HG03066 (cell line): ENCODE measurements around the gene CENPB.
A peak's percentile ranks its signal among the peaks of the same experiment; 100 is the strongest.

Experiments used
- ATAC-seq: cut with Tn5 transposase; IDR thresholded peaks from one replicate; pipeline ENCODE4 v1.9.1; 2021; ENCODE audit warnings: low read depth; ENCODE audit not compliant: unreplicated experiment

Gene CENPB

DNA sequence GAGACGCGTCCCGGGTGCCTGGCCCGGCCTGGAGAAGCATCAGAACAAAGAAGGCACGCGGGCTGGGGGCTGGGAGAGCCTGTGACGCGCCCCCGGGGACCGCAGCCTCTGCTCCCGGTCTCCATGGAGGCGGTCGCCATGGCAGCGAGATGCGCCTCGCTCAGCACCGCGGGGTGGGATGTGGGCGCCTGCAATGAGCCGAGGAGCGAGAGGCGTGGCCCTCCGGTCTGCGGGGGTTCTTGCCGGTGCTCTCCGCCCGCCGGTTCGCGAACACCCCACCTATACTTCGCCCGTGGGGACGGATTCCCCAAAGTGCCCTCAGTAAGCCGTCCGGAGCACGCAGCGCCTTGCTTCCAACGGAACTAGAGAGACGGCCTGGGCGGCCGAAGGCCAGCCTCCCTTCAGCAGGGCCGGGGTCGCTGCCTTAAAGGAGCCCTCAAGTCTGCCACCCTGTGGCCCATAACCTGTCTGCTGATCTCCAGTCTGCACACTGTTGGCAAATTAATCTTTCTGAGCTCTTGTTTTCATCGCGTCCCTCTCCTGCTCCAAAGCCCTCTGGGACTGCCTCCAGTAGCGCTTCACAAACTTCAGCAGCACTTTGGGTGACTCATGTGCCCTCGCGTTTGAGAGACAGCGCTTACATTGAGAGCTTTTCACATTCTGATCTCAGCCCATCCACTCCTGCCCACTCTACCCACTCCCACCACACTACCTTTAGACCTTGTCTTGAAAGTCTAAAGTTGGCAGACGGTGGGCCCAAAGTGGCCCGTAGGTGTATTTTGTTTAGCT lies 18.0 kb downstream of the CENPB start:
- peak; percentile 40 for ATAC-seq

DNA sequence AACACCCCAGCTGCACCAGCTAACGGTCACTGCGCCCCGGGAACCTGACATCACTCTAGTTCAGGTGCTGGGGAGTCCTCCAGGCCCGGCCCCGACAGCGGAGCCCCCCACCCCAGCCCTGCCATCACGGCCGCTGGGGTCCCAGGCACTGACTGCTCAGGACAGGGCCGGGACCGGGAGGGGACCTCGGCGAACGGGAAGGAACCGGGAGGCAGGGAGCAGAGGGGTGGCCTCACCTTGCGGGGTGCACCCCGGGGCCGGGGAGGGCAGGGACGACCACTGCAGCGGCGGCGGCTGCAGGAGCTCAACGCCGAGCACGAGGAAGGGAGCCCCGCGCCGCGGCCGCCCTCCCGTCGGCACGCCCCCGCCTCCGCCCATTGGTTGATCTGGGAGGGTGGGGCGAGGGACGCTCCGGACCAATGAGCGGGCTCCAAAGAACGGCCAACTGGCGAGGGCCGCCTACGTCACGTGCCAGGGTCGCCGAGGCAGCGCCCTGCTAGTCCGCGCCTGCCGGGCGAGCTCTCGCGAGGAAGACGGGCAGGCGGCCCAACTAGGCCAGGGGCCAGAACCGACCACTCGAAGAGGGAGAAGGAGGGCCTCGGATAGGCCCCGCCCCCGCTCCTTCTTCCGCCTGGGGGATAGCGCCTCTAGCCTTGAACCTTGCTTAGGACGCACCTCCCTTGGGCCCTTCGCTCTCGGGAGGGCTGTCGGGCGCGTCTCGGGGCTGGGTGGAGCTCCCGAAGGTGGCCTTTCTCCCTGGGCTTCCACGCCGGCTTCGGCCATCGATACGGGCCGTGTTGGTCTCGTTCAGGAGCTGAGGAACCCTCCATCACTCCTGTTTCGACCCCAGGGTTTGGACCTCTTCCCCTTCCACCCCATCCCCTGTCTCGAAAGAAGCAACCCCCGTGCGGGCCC lies 18.9 kb downstream of the CENPB start, which contains the start of gene ADISSP:
Gene ADISSP, minus strand, starts transcription at position 327 of the 915 bp plus-strand sequence. CDS start 7,653 bp downstream, outside the sequence.
- peak; percentile 87 for ATAC-seq

DNA sequence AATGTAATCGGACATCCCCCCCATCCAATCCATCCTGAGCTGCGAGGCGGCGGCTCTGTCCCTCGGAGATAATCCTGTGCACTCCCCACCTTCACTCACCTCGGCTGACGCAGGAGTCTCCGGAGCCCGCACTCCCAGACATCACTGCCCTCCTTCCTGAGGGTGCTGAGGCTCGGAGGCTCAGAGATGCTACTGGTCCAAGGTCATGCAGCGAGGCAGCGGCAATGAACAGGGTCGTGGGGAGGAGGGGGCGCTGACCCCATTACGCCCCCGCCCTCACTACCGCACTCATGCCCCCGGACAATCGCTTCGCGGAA lies 19.5 kb downstream of the CENPB start:
- ATAC-seq, result no peak

DNA sequence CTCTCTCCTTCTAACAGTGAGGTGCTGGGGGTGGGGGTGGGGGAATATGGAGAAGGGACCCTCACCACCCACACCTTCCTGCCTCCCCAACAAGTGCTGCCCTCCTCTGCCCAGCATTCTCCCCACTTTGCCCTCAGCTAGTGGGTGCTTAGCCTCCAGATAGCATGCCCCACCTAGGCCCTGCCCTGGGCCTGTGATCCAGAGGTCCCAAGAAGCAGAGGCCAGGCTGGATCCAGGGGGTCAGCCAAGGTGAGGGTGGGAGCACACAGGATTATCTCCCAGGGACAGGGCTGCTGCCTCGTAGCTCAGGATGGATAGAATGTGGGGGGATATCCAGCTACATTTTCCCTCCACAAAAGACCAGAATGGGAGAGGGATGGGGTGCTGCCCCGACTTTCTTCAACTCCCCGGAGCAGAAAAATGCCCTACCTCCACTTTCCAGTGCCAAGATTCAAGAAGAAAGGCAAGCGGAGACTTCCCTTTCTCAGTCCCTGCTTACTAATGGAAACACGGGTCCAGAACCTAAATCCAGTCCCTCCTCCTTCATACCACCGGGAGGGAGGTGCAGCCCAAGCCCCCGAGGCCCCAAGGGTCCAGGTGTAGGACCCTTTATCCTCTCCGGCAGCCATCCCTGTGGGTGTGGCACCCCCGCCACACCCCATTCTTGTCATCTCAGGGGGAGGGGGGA lies 20.0 kb downstream of the CENPB start:
- no peak for ATAC-seq

DNA sequence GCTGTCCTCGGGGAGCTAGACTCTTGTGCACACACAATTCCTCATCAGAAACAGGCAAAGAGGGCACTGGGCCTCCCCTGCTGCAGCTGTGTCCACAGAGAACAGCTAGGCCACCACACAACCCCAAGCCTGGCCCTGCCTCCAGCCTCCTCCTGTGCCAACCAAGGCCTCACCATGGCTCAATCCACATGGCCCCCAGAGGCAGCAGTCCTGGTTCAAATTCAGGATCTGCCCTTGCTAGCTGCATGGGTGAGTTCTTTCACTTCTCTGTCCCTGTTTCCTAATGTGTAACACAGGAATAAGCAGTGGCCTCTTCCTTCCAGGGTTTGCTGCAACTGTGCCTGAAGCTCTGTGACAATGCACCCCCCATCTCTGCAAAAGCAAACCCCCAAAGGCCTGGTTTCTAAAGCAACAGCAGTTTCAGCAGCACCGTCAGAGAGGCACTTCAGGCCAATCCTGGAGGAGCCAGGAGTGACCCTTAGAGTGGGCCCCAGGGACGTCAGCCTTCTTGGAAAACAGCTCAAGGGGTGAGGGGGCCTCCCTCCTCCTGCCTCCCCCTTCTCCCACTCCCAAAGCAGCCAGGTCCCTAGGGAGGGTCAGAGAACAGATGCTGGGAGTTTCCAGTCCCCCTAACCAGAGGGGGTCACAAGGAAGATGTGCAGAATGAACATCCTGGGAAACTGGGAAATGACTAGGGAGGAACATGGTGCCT lies 21.2 kb downstream of the CENPB start:
- ATAC-seq, result no peak

DNA sequence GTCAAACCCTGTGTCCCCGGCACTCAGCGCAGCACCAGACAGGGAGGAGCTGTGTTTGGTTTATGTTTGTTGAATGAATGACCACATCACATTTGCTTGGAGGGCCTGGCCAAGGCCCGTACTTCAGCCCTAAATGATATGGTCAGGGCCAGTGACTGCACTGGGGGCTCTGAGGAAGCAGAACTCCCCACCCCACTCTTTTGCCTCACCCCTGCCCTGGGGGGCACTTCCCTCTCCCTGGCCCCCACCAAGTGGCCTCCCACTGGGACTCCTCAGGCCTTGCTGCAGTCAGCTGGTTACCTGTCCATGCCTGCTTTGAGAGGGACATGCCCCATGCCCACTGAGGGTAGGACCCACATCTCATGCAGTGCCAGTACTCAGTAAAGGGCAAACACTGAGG lies 21.9 kb downstream of the CENPB start:
- ATAC-seq, result no peak

DNA sequence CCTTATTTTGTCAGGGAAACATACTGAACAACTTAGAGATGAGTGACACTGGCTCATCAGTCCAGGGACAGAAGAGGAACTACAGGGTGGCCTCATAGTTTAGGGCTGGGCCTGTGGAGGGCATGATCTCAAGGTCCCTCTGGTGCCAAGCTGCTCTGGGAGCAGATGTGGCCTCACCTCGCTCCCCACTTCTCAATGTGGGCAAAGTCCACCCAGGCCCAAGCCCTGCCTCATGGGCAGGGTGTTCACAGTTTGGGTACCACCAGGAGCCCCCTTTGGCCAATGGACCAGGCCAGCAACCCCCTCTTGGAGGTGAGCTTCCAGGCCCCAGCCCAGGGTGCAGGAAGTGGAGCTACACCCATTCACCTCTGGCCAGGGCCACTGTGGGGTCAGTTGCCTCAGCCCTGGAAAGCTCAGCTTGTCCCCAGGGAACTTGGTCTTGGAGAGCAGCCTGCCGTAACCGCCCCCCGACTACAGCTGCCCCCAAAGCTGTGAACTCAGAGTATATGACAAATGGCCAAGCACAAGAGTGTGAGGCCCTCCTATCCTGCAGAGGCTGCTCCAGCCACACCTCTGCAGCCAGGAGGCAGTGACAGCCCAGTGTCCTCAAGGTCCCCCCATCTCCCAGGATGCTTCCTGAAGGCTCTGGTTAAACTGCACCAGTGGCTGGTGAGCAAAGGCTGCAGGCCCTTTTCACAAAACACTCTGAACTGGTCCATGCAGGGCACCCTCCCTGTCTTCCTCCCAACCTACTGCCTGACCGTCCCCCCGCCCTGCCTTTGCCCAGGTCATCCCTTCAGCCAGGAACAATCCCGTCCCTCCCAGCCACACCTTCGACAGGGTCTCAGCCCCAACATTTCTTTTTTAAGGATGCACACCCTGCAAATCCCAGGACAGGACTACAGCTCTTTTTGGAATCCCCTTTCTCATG lies 22.6 kb downstream of the CENPB start:
- no peak for ATAC-seq

DNA sequence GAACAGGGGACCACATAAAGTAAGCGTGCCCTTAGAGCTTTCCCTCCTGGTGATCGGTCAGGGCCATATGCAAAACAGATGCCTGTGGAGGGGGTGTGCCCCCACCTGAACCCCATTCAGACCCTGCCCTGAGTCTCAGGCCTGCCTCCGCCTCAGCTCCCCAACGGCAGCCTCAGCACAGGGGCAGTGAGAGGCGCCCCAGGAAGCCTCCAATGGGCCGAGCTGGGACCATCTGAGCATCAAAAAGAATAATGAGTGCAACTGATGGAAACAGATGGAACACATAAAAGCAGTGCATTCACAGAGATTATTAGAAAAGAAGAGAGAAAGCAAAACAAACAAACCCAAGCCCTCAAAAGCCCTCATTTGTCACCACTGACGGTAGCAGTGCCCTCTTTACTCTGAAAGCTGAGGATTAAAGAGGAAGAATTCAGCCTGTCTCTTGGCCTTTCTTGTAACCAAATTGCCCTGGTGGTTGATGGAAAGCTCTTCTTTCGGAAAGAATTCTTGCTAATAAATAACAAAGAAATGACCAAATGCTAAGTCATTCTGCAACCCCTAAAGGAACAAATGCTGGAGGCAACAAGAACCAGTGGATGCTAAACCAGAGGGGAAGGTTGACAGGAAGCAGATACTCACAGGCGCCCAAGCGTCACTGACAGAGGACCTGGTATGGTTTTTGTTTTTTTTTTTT lies 25.7 kb downstream of the CENPB start:
- ATAC-seq, result no peak

DNA sequence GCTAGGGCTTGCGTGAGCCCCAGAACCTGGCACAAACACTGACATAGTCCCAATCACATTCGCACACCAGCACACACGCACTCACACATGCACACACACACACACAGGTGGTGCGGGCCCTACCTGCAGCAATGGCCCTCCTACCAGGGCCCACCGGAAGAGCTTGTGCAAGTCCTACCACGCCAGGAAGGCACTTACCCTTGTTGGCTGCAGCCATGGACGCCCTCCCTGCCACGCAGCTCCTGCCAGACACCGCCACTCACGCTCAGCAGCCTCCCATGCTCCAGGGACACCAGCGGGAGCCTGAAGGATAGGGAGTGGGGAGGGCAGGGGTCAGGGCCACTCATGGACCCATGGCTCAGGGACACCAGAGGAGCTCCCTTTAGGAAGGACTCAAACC lies 26.7 kb downstream of the CENPB start:
- no peak for ATAC-seq

DNA sequence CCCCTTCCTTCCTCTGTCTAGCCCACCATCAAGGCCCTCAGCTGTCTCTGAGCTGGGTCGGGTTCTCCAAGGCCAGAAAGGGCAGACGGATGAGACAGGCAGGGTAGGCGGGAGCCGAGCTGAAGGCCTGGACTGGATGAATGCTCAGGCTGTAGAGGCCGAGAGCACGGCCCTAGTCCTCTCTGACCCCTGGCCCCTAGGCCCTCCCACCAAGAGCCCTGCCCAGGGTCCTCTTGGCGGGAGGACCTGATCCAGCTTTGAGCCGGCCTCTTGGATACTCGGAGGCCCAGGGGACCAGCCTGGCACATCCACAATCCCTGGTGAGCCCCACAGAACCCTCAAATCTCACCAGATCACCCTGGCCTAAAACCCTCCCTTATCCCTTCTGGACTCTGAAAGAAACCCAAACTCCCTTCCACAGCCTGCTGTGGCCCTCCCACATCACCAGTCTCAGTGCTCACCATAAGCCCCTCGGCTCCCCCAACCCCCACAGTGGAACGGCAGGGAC lies 27.2 kb downstream of the CENPB start:
- ATAC-seq, result no peak

DNA sequence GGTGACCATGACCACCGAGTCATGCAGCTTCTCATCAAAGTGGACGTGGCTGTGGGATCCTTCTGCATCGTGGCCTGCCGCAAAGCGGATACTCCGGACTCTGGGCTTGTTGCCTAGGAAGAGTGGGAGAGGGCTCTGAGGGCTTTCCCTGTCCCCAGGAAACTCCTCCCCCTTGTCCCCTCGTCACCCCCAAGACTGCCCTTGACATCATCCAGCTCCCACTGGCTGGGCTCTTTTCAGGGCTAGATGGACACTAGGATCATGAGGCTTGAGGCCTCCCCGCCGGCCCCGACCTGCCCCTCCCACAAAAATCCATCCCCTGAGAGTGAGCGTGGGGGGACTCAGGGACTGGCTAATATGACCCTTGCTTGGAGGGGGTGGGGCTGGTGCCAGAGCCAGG lies 28.0 kb downstream of the CENPB start:
- ATAC-seq, result no peak

DNA sequence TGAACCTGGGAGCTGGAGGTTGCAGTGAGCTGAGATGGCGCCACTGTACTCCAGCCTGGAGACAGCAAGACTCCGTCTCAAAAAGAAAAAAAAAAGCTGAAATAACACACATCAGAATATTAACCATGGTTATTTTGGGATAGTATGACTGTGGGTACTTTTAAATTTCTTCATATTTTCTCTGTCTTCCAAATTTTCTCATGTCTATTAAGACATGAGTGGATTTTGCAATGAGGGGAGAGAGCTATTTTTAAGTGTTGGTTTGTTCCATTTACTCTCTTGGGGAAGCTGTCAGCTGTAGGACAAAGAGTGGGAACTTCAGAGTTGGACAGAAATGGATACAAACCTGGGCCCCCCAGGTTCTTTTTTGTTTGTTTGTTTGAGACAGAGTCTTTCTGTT lies 29.3 kb downstream of the CENPB start:
- ATAC-seq, result no peak

DNA sequence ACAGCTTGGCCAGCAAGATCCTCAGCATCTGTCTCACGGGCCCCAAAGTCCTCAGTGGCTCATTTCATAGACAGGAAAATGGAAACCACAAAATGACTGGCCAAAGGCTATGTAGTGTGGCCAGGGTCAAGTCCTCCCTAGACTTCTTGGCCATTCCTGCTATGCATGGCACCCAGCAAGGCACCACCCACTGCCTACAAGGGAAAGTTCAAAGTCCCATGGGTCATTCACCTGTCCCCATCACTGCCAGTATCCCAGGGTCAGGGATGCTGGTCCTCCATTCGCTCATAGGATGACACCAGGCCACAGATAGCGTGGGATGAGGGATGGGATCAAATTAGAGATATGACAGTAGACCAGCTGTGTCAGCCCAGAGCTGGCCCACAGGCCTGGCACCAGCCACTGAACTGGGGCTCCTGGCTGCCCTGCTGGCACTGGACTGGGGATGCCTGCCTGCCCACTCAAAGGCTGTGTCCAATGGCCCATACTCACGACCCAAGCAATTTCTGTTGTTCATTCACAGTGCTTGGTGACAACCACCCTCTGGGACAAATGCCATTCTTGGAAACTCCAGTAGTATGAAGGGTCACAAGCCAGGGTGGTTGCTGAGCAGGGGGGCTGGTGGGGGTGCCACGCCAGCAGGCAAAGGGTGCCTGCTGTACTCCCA lies 30.6 kb downstream of the CENPB start:
- ATAC-seq, result no peak

DNA sequence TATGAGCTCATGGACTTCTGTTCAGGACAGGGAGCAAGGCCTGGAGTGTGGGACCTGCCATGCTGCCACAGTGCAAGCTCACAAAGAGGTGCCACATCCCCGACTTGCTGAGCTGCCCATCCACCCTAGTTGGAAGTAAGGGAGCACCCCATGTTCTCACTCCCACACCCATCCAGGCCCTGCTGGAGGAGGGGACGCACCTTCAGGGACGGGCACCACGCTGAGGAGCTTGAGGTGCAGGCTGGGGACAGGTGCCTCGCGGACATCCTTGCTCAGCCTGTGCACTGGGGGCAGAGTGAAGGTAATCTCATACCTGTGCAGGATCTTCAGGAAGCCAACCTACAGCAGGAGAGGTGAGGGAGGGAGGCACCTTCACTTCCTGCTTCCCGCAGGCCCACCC lies 31.3 kb downstream of the CENPB start:
- no peak for ATAC-seq

DNA sequence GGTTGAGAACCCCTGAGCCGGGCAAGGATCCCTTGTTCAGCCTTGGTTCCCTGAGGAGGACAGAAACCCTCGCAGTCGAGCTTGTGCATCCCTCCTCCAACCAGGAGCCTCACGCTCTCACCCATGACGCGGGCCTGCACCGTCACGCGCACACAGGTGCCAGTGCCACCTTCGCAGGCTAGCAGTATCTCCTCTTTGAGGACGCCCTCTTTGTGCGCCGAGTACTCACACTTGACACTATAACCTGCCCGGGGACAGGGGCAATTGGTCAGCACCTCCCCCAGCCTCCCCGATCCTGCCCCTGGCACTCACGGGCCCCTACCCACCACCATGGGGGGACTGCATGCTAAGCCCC lies 32.3 kb downstream of the CENPB start:
- no peak for ATAC-seq

DNA sequence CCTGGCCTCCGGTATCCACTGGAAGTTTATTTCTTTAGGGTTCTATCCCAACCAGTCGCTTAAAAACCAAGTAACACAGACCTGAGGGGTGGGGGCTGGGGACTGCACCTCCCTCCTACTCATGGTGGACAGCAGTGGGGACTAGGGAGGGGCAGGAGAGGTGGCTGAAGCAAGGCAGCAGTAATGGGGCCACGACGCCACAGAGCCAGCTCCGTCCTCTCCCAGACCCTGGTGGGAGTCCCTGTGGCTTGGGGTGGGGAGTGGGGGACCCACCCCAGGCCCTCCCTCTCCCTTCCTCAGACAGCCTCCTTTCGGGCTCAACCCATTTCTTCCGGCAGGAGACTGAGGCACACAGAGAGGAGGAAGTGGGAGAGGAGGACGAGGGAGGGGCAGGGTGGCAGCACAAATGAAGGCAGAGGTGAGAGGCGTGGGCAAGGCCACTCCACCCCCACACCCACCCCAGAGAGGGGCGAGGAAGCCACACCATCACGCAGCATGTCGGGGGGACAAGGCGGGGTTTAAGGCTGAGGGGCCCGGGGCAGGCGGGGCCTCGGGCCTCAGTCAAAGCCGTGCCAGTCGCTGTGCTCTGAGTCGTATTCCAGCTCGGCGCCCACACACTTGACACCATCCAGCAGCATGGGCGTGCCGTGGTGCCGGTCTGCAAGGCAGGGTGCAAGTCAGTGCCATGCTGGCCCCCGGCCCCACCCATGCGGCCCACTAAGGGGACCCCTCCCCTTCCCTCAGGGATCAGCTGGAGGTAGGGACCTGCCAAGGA lies 32.9 kb downstream of the CENPB start:
- ATAC-seq, result no peak

DNA sequence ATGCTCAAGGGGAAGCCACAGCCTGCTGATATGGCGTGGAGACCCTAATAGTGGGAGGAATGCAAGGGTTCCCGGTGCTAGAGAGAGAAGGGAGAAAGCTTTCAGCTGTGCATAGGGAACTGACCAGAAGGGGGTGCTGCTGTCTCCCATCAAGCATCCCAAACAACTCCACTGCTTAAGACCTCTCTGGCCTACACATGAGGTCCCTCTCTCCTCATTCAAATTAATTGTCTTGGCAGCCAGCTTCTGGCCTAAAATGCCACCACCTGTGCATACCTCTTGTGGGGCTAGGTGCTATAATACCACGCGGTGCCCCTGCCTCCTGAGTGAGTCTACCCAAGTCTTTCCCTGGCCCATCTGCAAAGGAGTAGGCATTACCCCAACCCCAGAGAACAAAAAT lies 33.4 kb downstream of the CENPB start:
- ATAC-seq, result no peak

DNA sequence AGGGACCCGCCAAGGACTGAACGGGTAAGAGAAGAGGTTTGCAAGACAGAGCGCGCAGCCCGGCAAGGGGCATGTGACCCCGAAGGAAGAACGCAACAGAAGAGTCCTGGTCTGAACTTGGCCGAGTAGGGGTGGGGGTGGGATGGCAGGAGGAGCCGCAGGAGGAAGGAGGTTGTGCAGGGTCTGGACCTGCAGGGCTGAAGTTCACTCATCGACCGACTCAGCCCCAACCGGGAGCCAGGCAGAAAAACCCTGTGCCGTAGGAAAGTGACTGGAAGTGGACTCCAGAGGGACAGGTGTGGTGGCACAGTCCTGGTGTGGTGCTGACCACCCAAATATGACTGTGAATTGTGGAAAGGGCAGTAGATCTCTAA lies 34.2 kb downstream of the CENPB start:
- ATAC-seq, result no peak
